Glomerular visceral epithelial cell (primary cell): ENCODE data around the gene FBXL5.

Experiments used
- DNase-seq: peaks from one replicate; pipeline ENCODE4 v3.0.0-alpha.2; 2016; ENCODE audit errors: extremely low spot score

The FBXL5 gene, protein sequence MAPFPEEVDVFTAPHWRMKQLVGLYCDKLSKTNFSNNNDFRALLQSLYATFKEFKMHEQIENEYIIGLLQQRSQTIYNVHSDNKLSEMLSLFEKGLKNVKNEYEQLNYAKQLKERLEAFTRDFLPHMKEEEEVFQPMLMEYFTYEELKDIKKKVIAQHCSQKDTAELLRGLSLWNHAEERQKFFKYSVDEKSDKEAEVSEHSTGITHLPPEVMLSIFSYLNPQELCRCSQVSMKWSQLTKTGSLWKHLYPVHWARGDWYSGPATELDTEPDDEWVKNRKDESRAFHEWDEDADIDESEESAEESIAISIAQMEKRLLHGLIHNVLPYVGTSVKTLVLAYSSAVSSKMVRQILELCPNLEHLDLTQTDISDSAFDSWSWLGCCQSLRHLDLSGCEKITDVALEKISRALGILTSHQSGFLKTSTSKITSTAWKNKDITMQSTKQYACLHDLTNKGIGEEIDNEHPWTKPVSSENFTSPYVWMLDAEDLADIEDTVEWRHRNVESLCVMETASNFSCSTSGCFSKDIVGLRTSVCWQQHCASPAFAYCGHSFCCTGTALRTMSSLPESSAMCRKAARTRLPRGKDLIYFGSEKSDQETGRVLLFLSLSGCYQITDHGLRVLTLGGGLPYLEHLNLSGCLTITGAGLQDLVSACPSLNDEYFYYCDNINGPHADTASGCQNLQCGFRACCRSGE

DNA sequence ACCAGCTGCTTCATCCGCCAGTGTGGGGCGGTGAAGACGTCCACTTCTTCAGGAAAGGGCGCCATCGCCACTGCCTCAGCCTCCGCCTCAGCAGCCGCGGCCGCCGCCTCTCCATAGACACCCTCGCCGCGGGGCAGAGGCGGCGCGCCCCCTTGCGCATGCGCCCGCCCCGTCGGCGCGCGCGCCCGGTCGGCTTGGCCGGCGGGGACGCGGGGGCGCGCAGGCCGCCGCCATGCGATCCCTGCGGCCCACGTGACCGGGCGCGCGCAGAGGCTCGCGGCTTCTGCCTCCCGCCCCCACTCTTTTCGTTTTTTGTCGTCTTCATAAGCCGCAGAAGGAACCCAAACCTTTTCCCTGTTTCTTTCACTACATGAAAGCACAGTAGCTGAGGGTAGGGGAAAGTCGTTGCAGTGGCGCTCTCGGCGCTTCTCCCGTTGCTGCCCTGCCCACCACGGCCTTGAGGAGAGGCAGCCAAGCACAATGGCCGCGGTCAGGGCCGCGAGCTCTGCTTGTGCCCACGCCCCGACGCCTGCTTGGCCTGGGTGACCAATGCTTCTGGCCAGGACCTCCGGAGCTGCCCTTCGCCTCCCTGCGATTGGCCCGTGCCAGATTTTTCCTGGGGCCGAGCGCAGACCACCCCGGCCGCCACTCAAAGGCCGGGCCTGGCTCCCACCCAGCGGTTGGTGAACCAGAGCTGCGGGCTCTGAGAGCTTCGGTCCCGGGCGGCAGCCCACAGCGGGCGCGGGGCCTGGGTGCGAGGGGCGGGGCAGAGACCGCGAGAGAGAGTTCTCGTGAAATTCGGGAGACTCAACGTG lies at the start of gene FBXL5:
Gene FBXL5 (minus strand): TSS at position 135 of the 815 bp plus-strand sequence. CDS start 70 bp downstream, at position 65.
- peak; percentile 91 for DNase-seq

DNA sequence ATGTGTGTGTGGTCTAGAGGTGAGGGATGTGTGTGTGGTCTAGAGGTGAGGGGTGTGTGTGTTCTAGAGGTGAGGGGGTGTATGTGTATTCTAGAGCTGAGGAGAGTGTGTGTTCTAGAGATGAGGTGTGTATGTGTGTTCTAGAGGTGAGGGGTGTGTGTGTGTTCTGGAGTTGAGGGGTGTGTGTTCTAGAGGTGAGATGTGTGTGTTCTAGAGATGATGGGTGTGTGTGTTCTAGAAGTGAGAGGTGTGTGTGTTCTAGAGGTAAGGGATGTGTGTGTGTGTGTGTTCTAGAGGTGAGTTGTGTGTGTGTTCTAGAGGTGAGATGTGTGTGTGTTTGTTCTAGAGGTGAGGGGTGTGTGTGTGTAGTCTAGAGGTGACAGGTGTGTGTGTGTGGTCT lies 49.0 kb upstream of the FBXL5 start:
- no peak for DNase-seq

DNA sequence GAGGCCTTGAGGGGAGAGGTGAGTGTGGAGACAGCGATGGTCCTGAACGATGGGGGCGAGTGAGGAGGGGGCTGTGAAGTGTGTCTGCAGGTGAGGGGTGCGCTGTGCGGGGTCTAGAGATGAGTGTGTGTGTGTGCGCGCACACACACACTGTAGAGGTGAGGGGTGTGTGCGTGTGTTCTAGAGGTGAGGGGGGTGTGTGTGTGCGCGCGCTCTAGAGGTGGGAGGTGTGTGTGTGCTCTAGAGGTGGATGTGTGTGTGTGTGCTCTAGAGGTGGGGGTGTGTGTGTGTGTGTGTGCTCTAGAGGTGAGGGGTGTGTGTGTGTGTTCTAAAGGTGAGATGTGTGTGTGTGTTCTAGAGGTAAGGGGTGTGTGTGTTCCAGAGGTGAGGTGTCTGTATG lies 48.3 kb upstream of the FBXL5 start:
- DNase-seq = no peak

DNA sequence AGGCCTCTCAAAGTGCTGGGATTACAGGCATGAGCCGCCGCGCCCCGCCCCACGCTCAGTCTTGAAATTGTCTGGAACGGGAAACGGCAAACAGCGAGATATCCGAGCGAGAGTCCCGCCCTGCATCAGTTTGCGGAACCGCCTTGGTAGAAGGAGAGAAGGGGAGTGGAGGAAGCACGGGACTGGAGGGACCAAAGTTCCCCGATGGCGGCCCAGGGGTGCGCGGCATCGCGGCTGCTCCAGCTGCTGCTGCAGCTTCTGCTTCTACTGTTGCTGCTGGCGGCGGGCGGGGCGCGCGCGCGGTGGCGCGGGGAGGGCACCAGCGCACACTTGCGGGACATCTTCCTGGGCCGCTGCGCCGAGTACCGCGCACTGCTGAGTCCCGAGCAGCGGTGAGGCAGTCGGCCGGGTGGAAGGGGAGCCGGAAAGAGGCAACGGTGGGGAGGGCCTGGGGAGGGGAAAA lies 47.8 kb upstream of the FBXL5 start, which contains the start of gene BST1:
Gene BST1 (plus strand): TSS at position 125 of the 463 bp plus-strand sequence. CDS start 80 bp downstream, at position 205.
- DNase-seq = peak; percentile 40

DNA sequence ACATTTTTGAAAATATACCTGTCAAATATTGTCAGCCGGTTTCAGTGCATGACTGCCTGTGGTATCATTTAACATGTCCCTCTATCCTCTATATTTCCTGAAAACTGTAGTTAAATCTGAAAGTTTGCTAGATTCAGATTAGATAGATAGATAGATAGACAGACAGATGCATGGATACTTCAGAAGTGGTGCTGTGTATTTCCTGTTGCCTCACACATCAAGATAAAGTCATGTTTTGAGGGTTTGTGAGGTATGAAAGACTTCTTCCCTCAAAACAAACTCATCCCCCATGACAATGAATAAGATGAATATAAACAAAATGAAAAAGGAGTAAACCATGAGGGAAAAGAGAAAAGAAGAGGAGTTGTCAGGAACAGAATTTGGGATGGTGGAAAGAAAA lies 41.7 kb upstream of the FBXL5 start:
- DNase-seq = no peak

DNA sequence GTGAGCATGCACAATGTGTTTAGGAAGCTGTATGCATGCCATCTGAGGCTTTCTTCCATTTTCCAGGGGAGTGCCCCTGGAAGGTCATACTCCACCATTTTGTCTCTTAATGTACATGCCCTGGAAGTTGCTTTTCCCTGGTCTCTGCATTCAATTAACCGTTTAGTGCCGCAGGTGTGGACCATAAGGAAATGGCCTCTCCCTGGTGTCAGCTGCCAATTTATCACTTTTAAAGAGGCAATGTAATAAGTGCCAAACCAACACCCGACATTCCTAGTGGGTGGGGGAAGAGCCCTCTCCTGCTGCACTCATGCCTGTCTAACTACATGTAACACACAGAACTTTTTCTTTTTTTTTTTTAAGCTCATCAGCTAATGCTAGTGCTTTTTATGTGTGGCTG lies 40.6 kb upstream of the FBXL5 start:
- peak; percentile 64 for DNase-seq

DNA sequence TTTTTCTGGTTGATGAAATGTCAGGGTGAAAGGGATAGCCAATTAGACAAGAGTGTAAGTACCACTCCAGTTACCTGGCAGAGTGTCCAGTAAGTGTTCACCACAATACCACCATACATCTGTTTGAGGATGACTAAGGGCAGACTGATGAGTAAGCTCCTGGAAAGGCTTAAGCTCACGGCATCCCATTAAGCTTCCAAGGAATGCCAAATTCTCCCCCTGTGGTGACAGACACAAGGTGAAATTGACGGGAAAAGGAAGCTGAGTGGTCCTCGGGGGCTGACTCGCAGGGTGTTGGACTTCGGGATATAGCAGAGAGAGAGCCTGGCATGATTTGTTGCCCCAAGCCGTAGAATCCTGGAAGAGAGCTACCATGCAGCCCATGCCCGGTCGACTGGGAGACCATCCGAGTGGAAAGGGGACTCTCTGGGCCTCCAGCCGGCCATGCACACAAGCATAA lies 40.1 kb upstream of the FBXL5 start:
- peak; percentile 99 for DNase-seq

DNA sequence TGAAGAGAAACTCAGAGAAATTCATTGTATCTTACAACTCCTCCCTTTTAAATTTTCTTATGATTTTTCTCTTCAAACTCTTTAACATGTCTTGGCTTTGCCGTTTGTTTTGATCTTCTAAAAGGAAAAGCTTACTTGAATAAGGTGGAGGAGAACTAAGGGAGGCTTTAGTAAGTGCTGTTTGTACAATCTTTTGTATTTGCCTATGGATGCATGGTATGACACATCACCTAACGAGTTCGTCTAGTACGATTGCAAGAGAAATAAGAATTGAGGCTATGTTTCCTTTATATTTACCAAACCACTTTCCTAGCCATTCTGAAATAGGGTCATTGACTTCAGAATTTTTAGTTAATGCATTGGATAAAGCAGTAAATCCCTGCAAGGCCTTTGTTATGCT lies 39.3 kb upstream of the FBXL5 start:
- no peak for DNase-seq

DNA sequence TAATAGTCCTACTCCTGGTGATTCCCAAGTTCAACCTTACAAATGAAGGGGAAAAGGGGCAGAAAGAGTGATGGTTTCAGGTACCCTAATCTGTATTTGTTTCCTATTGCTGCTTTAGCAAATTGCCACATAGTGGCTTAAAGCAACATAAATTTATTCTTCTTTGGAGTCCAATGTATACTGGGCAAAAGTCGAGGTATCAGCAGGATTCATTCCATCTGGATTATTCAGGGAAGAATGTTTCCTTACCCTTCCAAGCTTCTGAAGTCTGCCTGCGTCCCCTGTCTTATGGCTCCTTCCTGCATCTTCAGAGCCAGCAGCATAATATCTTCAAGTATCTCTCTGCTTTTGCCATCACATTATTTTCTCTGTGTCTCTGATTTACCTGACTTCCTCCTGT lies 37.4 kb upstream of the FBXL5 start:
- DNase-seq = no peak

DNA sequence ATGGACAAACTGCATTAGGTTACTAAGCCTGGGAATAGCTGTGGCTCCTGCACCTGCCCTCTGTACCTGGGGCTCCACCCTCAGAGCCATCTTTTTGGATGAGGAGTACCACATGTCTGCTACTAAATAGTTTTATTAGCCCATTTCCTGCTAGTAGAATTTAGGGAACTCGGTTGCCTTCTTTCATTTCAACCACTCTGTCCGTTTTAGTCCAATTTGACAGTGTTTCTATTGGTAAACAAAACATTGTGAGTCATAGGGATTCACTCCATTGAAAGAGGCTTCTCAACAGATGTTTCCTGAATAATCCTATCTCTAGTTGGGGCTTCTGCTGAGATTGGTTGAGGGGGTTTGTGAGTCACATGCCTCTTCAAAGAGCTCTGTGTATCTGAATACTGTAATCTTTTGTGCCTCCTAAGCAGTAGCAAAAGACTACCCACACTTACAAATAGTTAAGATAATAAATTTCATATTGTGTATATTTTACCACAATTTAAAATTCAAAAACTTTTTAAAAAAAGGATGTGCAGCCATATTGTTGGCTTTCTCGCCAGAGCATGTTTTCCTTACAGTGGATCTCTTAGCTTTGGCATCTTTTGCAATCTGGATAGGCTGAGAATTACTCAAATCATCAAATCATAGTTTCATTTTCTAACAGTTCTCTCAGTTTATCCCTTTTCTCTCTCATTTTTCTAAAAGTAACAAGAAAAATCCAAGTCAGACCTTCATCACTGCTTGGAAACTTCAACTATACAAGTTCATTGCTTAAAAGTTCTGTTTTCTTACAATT lies 36.4 kb upstream of the FBXL5 start:
- peak; percentile 50 for DNase-seq

DNA sequence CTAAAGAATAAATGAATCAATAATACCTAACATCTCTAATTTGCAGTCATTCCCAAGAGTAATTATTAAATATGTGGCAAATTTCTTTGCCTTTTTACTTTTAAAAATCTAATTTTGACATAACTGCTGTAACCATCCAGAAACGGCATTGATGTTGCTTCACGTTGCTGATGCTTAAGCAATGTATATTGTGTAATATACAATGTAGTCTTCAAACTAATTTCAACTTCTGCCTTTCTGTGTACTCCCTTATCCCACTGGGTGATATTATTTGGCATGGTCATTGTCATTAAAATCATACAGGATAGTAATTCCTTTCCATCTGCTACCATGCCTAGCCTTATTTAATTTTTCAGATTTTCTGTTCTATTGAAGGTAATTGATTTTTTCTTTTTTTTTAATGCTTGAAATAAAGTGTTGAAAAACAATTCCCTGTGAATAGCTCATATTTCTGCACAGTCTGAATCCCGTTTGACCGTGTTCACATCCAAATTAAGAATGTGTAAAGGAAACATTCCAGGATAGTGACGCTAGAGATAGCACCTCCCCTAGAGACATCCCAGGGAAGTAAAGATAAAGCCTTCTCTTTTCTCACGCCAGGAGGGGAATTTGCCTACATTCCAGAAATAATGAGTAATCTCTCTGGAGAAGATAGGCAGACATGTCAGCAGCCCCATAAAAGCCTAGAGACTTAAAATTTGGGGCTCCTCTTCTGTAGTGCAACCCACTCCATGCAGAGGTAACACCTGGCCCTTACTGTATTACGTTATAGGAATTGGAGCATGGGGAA lies 35.1 kb upstream of the FBXL5 start:
- DNase-seq = peak; percentile 95

DNA sequence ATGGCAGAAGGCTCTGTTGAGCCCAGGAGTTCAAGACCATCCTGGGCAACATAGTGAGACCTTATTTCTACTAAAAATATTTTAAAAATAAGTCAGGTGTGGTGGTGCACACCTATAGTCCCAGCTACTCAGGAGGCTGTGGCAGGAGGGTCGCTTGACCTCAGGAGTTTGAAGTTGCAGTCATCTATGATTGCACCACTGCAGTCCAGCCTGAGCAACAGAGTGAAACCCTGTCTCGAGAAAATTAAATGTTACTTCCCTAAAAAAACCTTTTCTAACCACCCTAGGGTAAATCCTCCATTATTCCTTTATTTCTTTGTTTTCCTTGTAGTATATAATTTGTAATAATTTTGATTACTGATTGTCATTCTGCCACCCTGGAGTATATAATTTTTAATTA lies 34.4 kb upstream of the FBXL5 start:
- DNase-seq = peak; percentile 30

DNA sequence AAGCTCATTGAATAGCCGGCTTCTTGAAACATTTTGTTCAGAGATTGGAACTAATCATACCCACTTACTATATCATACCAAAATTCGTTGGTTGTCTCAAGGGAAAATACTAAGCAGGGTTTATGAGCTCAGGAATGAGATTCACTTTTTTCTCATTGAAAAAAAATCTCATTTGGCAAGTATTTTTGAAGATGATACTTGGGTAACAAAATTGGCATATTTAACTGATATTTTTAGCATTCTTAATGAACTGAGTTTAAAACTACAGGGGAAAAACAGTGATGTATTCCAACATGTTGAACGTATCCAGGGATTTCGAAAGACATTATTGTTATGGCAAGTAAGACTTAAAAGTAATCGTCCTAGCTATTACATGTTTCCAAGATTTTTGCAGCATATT lies 32.9 kb upstream of the FBXL5 start:
- DNase-seq = no peak

DNA sequence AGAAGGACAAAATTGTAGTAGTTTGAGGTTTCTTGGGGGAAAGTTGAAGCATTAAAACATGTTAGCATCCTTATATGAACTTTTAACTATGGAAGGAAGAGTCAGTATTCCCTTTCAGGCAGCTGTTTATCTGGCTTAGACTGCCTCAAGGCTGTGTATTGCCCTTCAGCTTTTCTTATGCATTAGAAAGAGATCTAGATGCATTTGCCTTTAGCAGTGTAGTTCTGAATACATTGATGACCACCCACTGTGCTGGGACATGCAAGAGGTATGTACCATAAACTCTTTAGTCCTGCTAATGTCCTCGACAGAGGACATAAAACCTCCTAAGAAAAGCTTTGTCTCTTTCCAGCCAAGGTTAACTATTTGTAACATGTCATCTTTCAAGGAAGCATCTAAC lies 29.3 kb upstream of the FBXL5 start:
- no peak for DNase-seq

DNA sequence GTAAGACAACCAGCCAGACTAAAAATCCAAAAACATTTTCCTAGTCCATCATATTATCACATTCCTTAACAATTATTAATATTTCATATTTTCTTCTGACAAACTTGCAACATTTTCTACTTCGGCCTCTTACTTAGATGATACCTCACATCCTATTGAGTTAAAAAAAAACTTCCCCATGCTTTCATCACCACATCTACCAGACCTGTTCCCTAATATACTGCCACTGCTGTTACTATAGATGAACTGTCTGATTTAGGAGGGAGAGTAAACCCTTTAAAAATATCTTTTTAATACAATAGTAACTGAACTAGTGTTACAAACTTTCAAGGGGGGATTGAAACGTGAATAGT lies 28.0 kb upstream of the FBXL5 start:
- DNase-seq = peak; percentile 14

DNA sequence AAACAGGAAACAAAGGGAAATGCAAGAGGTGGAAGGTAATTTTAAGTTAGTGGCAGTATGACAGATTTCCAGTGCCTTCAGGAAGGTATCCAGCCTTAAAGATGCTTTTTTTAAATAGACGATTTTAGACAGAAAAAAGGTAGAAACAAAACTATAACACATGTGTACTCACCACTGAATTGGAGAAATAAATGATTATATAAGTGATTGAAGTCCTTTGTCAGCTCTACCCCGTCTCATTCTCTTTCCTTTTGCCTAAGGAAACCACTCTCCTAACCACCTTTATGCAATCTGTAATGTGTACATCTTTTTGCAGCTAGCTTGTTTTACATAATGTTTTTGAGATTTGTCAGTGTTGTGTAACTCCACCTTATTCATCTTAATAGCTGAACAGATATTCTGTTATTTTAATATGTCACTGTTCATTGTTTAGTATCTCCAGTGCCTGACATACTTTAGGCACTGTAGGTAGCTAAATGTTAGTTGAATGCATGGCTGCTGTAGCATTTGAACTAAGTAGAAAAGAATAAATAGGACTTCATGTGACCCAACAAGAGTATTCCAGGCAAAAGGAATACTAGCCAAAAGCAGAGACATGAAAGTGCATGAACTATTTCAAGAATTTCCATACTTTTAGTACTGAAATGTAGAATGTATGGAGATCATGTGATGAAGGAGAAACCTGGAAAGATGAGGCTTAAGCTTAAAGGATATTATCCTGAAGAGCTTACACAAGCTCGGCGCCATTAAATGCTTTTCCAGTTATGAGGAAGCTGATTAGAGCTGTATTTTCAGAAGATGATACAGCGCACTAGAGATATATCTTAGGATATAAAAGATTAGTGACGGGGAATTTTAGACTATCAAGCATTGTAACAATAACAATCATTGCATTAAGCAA lies 27.3 kb upstream of the FBXL5 start:
- peak; percentile 15 for DNase-seq

DNA sequence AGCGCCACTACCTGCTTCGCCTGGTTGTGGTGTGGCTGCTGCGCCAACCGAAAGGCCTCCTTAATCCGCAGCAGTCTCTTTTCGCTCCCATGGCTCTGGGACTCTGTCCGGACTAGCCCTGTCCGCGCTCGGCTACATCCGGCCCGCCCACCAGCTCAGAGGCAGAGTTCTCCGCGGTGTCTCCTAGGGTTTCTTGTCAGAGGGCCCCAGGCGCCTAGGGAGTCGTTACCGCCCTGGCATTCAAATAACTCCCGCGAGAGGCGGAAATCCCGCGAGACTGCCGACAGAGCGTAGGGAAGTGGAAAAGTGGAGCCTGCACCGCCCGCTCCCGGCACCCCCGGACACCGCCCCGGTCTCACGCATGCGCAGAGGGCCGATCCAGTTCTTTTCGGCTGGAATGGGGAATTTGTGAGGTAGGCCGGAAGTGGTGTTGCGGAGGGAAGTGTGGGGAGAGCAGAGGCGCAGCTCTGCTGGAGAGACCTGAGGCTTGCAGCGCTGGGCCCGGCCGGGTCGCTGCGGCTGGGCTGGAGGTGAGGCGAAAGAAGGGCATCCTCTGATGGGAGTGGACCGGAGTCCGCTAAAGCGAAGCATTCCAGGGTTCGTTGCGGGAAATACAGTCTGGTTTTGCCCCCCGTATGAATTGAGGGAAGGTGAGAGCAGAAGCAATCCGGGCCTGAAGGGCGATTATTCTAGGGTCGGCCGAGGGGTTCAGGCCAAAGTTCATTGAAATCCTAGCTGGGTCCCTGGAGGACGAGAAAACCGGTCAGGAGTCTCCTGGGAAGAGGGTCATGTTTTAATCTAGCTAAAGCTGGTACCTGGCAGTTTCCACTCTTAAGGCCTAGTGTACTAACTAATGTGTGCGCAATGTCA lies 26.4 kb upstream of the FBXL5 start, which contains the start of gene FAM200B:
Gene FAM200B (plus strand): TSS at position 456 of the 870 bp plus-strand sequence. CDS start 5,151 bp downstream, outside the sequence.
- DNase-seq = peak; percentile 100

DNA sequence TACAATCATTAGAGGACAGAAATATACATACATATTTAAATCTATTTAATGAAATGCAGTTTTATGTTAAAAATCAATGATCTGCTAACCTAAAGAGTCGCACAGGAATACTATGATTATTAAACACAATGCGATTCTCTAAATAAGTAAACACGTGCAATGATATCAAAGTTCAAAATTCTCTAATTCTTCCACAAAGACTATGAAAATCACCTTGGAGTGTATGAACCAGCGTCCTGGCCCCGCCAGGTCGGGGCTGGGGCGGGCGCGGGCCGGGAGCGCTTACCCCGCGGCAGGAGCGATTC lies 25.9 kb upstream of the FBXL5 start:
- no peak for DNase-seq
